ENCODE measurements around the gene RYR2.

DNA sequence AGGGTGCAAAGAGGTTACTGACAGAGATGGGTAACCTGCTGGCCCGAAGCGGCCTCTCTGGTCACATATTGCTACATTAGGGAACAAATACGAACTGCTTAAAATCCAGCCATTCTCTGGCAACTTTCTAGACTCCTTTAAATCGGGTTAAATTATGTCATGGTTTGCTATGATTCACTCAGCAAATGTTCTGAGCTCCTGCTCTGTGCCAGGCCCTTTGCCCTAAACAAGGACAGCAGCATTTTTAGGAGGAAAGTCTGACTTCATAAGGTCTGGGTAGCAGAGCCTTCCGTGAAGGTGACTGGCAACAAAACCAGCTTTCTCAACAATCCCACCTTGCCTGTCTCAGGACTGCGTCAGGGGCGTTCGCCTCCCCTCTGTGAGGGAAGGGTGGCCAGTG lies 833.3 kb downstream of the RYR2 start:
- TF ChIP-seq CTCF (IDR thresholded peaks at IDR 0.05) (no peak), POLR2A (IDR thresholded peaks at IDR 0.05) (no peak)

Data from suprapubic skin (tissue), 3 donors.